ENCODE data around the gene RHBDF1. TPM values are rescaled to one million over a fixed set of nuclear protein-coding genes. Genes with fewer than 3 reads are reported as not detected.

Gene RHBDF1
- total and polyA plus RNA-seq, 9 of the 15 experiments (the other 6 are each of a cell fraction or from before 2014, with no cell fraction given), result 1.0 to 8.2 (median 4.2) TPM

DNA sequence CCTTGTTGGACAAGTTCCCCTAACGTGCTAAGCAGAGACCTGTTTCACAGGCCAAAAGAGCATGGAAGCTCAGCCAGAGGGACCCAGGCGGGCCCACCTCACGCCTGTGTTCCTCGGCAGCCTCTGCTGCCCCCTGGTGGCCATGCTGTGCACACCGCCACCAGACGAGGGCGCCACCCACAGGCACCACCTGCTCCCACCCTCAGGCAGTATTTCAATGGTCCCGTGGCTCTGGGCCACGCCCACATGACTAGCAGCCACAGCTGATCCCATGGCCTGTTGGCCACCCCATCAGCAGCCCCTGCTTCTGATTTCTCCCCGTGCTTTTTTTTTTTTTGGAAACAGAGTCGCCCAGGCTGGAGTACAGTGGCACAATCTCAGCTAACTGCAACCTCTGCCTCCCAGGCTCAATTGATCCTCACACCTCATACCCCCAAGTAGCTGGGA, 24.5 kb upstream of the RHBDF1 start:
- in situ Hi-C loops (cut with MboI), result no loop called here
- 1% methylated on average over 11 of the region's 11 CpGs for WGBS (ENCODE audit: insufficient coverage, low coverage, missing lambda C conversion rate)
- no peak overlapping the region for H3K4me2 ChIP-seq (ENCODE audit: insufficient read depth, low read length)
- TF ChIP-seq NFATC3 (IDR thresholded peaks at IDR 0.05) (no peak), SRF (CRISPR knock-in tag; IDR thresholded peaks at IDR 0.05) (0 out of 4 replicates have a peak, but pooled peaks of 1 of the 2 experiments have one; percentile 55), NCOR1 (IDR thresholded peaks at IDR 0.05) (0 out of 2 replicates have a peak, but pooled peaks have one; percentile 22), SLC30A9 (CRISPR knock-in tag; IDR thresholded peaks at IDR 0.05) (no peak), MCM3 (IDR thresholded peaks at IDR 0.05) (no peak), TCF7 (IDR thresholded peaks at IDR 0.05; ENCODE audit: borderline replicate concordance) (no peak), ZNF232 (CRISPR knock-in tag; IDR thresholded peaks at IDR 0.05) (no peak), NR3C1 (CRISPR knock-in tag; IDR thresholded peaks at IDR 0.05) (no peak), HNRNPLL (IDR thresholded peaks at IDR 0.05; ENCODE audit: low read depth, low read length, poor library complexity, severe bottlenecking) (no peak), GTF2F1 (IDR thresholded peaks at IDR 0.05; ENCODE audit: low read depth, low read length) (0 out of 2 replicates have a peak, but pooled peaks have one; percentile 40)
- TF ChIP-seq, protein P1, sequence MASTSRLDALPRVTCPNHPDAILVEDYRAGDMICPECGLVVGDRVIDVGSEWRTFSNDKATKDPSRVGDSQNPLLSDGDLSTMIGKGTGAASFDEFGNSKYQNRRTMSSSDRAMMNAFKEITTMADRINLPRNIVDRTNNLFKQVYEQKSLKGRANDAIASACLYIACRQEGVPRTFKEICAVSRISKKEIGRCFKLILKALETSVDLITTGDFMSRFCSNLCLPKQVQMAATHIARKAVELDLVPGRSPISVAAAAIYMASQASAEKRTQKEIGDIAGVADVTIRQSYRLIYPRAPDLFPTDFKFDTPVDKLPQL (IDR thresholded peaks at IDR 0.05; ENCODE audit: extremely low read depth, insufficient read length), result no peak
- TF ChIP-seq, protein P2, sequence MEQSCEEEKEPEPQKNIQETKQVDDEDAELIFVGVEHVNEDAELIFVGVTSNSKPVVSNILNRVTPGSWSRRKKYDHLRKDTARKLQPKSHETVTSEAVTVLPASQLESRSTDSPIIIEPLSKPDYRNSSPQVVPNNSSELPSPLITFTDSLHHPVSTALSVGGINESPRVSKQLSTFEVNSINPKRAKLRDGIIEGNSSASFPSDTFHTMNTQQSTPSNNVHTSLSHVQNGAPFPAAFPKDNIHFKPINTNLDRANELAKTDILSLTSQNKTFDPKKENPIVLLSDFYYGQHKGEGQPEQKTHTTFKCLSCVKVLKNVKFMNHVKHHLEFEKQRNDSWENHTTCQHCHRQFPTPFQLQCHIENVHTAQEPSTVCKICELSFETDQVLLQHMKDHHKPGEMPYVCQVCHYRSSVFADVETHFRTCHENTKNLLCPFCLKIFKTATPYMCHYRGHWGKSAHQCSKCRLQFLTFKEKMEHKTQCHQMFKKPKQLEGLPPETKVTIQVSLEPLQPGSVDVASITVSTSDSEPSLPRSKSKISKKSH (CRISPR knock-in tag; IDR thresholded peaks at IDR 0.05), result no peak
- TF ChIP-seq, protein P3, sequence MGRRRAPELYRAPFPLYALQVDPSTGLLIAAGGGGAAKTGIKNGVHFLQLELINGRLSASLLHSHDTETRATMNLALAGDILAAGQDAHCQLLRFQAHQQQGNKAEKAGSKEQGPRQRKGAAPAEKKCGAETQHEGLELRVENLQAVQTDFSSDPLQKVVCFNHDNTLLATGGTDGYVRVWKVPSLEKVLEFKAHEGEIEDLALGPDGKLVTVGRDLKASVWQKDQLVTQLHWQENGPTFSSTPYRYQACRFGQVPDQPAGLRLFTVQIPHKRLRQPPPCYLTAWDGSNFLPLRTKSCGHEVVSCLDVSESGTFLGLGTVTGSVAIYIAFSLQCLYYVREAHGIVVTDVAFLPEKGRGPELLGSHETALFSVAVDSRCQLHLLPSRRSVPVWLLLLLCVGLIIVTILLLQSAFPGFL (CRISPR knock-in tag; IDR thresholded peaks at IDR 0.05), result no peak
- TF ChIP-seq, protein P4, sequence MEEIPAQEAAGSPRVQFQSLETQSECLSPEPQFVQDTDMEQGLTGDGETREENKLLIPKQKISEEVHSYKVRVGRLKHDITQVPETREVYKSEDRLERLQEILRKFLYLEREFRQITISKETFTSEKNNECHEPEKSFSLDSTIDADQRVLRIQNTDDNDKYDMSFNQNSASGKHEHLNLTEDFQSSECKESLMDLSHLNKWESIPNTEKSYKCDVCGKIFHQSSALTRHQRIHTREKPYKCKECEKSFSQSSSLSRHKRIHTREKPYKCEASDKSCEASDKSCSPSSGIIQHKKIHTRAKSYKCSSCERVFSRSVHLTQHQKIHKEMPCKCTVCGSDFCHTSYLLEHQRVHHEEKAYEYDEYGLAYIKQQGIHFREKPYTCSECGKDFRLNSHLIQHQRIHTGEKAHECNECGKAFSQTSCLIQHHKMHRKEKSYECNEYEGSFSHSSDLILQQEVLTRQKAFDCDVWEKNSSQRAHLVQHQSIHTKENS (CRISPR knock-in tag; IDR thresholded peaks at IDR 0.05), result no peak
- TF ChIP-seq, protein P5, sequence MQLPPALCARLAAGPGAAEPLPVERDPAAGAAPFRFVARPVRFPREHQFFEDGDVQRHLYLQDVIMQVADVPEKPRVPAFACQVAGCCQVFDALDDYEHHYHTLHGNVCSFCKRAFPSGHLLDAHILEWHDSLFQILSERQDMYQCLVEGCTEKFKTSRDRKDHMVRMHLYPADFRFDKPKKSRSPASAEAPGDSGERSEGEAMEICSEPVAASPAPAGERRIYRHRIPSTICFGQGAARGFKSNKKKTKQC (CRISPR knock-in tag; IDR thresholded peaks at IDR 0.05), result no peak; the same call in 1 of the 2 replicates
- TF ChIP-seq, protein P6, sequence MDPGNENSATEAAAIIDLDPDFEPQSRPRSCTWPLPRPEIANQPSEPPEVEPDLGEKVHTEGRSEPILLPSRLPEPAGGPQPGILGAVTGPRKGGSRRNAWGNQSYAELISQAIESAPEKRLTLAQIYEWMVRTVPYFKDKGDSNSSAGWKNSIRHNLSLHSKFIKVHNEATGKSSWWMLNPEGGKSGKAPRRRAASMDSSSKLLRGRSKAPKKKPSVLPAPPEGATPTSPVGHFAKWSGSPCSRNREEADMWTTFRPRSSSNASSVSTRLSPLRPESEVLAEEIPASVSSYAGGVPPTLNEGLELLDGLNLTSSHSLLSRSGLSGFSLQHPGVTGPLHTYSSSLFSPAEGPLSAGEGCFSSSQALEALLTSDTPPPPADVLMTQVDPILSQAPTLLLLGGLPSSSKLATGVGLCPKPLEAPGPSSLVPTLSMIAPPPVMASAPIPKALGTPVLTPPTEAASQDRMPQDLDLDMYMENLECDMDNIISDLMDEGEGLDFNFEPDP (CRISPR knock-in tag; IDR thresholded peaks at IDR 0.05), result no peak

More for the DNA sequence above, 24.5 kb upstream of the RHBDF1 start:
- no peaks in the 10 kb centered on the region for H3K79me2 ChIP-seq (ENCODE audit: control insufficient read depth, insufficient read depth, low read length)
- no peak overlapping the region for H3K9ac ChIP-seq (ENCODE audit: insufficient read depth in 1 of 2, low read depth in 2 of 2, low read length in 2 of 2)
- H3K9me1 ChIP-seq (ENCODE audit: control insufficient read depth, insufficient read depth, low read length), result no peaks in the 10 kb centered on the region
- peaks cover 39% of the 10 kb centered on the region; the same call in 2 of the 3 replicates for H3K36me3 ChIP-seq (ENCODE audit: control insufficient read depth, insufficient read depth, low read length)
- H2AFZ ChIP-seq (ENCODE audit: low read depth, low read length), result no peak overlapping the region
- H3K4me1 ChIP-seq (replicated peaks in 1 of 2; ENCODE audit: control insufficient read depth in 2 of 2, insufficient read depth in 2 of 2, low read length in 2 of 2), result peaks cover 8 to 49% of the 10 kb centered on the region in 2 experiments; a peak in 4 of 5 replicates
- DNase-seq (ENCODE audit: extremely low read depth in 1 of 4, low spot score in 3 of 4) (peak; percentile 96 to 97 (median 96)), FAIRE-seq (peak; percentile 100), ATAC-seq (peak; percentile 98)
- ChIA-PET POLR2A (interaction anchor here (0.8 to 2.4 kb wide), 7 partner anchors 8 to 83 kb away, joined by 3 to 12 read pairs (median 9); partner anchors contain the start of gene HBQ1), CTCF (ENCODE audit: low intra/inter-chr PET ratio) (interaction anchor here (0.5 to 5.2 kb wide), 6 partner anchors 17 to 84 kb away, joined by 3 to 125 read pairs (median 6); partner anchors contain the start of genes HBQ1 and MPG)
- intact Hi-C loops (cut with micrococcal nuclease), result loop anchor here (1.0 kb wide), 1 partner anchor 32 kb away; no protein-coding TSS in a partner anchor
- no peaks in the 10 kb centered on the region for H4K20me1 ChIP-seq (replicated peaks; ENCODE audit: control insufficient read depth, insufficient read depth, low read length)
- no peaks in the 10 kb centered on the region for H3K9me3 ChIP-seq (replicated peaks; ENCODE audit: control insufficient read depth, insufficient read depth, low read depth, low read length)
- no peaks in the 10 kb centered on the region for H3K27me3 ChIP-seq (ENCODE audit: control insufficient read depth in 2 of 2, insufficient read depth in 2 of 2, low read length in 2 of 2)
- no TSS peak for BruUV-seq (replicated peaks)
- H3K27ac ChIP-seq (ENCODE audit: extremely low read depth, low read depth, low read length), result no peak overlapping the region
- H3K4me3 ChIP-seq, result no peak overlapping the region
